NCI-H510A treated with DMSO at 0.1 percent for 48 hours (cell line): ENCODE results near the gene ANTXR2.
"Not testable (repeated sequence)": the region's sequence is repeated elsewhere in the genome, so short reads cannot be mapped to it uniquely, and the experiment has no call there.

Experiments
- DNase-seq: peaks from one replicate; lab custom pipeline; 2025; lab: John Stamatoyannopoulos, UW

Gene ANTXR2

DNA sequence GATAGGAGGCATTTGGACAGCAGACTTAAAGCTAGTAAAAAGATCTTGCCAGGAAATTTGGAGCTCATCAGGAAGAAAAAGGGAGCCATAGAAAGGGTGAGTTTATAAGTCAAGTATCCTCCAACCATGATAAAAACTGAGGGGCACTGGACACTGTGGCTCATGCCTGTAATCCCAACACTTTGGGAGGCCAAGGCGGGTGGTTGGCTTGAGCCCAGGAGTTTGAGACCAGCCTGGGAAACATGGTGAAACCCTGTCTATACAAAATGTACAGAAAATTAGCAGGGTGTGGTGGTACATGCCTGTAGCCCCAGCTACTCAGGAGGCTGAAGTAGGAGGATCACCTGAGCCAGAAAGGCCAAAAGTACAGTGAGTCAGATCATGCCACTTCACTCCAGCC, 48.7 kb downstream of the ANTXR2 start:
- no peak for DNase-seq

DNA sequence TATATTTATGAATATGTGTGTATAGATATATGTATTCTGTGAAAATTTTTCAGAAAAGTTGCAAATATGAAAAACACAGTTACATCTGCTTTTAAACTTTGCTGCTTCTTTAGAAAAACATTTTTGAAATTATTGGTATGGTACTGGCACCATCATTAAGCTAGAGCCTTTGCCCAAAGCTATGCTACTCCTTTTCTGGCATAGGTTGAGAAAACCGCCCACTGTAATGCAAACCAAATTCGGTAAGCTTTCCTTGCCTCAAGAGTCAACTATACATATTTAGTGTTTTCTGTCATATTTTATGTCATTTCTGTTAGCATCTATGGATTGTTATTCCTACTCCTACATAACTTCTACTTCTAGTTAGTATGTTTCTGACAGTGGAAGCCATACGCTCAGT, 50.7 kb downstream of the ANTXR2 start:
- DNase-seq, result no peak

DNA sequence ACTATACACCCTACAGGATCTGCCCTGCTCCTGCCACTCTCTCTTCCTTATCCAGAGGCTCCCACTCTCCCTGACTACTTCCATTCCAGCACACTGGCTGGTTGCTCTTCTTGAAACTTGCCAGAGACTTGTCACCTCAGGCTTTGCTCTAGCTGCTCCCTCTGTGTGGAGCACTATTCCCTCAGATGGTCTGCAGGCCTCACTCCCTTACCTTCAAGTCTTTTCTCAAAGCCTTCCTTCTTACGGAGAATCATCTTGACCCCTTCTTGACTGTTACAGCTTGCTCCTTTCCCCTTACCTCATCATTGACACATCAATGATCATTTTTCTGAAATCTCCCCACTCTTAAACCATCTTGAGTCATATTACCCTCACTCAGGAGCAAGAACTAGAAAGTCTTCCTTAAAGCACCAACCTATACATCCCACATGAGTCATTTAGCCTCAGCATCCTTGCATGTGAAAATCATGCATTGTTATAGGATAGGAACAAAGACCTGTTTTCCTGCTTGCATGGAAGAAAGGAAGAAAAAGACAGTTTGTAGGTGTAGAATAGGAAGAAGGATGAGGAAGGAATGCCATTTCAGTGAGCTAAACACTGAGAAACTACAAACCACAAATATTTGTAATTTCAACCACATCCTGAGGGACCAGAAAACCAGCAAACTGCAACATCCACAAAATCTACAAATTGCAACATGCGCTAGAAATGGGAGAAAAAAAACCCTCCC, 55.7 kb downstream of the ANTXR2 start:
- no peak for DNase-seq

DNA sequence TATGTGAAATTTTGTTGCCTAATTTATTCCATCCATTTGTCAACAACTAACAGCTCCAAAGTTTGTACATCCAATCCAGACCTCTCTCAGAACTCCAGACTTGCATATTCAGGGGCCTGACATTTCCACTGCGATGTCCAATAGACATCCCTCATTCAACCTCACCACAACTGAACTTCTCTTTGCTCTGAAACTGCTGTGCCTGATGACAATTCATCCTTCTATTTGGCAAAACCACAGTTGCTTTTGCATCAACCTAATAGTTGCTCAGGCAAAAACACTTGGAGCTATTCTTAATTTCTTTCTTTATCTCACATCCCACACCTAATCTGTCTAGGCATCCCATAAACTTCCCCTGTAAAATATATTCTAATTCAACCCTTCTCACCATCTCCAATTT, 56.5 kb downstream of the ANTXR2 start:
- DNase-seq, result no peak

DNA sequence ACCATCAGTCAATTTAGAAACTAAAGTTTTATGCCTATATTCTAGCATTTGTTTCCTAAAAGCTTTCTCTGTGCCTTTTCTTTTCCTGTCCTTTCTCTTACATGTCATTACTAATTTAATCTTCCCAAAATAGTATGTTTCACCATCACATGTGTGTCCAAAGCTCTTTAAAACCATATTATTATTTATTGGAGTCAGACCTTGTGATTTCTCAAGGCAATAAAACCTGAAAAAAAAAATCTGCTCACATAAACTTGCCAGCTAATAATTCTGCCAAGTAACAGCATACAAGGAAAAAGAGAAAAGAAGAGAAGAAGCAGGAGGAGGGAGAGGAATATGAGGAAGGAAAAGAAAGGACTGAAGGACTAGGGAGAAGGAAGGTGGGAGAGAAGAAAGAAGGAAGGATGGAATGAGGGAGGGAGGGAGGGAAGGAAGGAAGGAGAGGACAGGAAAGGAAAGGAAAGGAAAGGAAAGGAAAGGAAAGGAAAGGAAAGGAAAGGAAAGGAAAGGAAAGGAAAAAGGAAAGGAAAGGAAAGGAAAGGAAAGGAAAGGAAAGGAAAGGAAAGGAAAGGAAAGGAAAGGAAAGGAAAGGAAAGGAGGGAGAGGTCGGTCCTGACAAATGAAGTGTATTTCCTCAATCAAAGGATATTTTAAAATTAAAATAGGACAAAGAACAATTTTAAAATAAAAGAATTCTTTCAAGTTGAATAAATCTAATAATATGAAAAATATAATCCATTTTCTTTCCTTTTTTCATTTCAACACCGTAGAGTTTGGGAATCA, 57.4 kb downstream of the ANTXR2 start:
- no peak for DNase-seq

DNA sequence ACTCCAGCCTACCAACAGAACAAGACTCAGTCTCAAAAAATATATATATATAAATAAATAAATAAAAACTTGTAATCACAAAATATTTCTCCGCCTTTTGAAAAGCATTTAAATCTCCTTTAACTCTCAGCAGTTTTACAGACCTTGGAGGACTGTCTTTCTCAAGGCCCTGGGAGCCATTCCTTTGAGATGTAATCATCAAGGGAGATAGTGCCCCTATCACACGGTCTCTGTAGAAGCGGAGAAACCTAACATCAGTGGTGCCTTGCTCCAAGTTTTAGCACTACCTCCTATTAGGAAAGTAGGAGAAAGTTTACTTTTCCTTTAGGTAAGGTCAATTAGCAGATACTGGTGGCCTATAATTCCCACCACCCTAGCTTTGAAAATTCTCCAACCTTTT, 58.5 kb downstream of the ANTXR2 start:
- no peak for DNase-seq

DNA sequence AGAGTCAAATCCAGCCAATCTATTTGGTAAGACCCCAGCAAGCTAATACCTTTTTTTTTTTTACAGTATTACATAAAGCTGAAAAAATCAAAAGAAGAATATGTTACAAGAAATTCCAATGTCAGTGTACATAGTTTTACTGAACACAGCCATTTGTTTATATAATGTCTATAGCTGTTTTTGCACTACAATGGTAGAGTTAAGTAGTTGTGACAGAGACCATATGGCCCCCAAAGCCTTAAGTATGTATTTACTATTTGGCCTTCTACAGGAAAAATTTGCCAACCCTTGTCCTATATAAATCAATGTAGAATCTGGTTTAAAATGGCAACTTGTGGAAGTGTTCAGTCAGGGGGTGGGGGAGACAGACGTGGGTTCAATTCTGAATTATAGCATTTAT, 60.7 kb downstream of the ANTXR2 start:
- DNase-seq, result no peak

DNA sequence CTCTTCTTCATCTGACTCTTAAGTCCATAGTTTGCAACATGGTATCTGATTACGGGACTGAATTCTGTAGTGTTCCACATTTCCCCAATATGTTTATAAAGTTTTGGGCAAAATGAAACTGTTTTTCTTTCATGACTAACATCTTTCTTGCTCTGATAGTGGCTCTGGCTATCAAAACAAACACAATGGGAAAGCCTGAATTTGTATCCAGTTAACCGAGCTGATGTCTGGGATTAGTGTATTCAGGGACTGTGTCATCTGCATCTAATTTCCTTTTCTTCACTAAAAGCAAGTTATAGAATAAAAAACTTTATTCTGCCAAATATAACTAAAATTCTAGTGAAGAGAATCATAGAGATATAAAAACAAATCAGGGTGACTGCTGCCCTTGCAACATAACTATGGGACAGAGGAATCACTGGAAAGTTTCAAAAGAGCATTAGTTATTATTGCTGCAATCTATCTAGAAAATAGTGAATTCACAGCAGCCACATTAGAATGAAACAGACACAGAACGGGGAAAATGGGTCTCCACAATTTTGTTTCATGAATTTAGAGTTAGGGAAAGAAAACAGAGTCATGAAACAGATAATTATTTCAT, 61.3 kb downstream of the ANTXR2 start:
- no peak for DNase-seq

DNA sequence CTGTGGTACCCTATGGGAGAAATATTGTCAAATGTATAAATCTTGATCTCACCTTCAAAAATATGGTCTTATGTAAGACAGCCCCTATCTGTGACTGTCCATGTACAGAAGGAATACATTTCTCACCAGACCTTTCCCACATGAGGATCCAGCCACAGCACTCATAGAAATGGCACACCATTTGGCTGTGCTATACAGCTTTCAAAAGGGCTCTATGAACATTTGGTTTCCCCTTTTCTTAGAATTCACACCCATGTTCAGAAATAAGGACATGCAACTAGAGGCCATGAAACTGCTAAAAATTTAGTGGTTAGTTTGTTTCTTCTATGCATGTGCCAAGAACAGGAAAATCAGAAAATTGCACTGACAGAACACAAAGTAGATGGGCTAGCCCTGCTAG, 62.7 kb downstream of the ANTXR2 start:
- no peak for DNase-seq

DNA sequence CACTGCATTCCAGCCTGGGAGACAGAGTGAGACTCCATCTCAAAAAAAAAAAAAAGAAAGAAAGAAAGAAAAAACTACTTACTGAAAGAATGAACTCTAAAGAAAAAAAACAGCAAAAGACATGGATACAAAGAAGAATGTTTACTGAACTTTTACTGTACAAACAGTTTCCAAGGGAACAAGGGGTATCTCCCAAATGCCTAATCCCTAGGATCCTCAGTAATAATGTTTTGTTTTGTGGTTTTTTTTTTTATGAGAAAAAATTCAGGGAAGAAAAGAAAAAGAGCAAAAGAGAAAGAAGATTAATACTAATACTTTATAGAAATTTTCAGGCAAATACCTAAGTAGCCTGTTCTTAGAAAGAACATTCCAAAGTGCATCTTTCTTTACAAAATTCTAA, 63.2 kb downstream of the ANTXR2 start:
- DNase-seq, result no peak

DNA sequence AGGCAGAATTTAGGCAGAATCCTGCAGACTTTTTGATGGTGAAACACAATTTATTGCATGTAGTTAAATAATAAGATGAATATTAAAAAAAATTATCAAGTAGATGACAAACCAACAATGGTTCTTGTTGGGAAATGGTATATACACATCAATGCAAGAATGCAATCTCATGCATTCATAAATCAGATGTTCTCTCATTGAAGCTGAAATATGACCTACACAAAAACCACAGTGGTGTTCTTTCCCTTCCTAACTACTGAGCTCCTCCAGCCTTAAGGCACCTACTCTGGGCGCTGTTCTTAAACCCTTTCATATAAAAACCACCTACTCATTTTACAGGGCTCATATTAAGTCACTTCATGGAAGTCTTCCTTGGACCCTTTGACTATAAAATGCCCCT, 64.1 kb downstream of the ANTXR2 start:
- no peak for DNase-seq

DNA sequence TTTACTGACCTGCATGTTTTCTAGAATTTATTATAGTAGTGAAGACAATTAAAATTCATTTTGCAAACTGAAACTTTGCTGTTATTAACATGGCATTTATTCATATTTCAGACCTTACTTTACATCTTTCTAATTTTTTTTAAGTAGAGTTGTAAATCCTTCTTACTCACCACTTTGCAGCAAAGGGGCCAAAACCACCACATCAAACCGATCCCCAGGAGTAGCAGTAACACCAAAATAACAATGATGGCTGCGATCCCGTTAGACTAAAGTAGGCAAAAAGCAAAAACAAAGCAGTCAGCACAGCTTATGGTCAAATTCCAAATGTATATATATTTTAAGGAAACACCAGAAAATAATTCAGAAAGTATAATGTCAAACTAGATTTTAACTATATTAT, 64.7 kb downstream of the ANTXR2 start:
- no peak for DNase-seq

DNA sequence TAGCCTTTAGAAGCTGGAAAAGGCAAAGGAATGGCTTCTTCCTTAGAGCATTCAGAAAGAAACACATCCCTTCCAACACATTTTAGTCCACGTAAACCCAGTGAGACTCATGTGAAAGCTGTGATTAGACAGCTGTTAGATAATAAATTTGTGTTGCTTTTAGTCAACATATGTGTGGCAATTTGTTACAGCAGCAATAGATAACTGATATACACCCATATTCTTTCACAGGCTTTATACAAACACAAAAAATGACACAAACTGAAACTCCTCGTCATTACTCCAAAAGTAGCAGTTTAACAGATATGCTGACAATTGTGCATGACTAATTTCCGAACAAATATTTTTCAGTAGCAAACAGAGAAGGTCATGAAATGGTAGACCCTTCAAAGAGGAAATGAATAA, 65.3 kb downstream of the ANTXR2 start:
- DNase-seq, result no peak

DNA sequence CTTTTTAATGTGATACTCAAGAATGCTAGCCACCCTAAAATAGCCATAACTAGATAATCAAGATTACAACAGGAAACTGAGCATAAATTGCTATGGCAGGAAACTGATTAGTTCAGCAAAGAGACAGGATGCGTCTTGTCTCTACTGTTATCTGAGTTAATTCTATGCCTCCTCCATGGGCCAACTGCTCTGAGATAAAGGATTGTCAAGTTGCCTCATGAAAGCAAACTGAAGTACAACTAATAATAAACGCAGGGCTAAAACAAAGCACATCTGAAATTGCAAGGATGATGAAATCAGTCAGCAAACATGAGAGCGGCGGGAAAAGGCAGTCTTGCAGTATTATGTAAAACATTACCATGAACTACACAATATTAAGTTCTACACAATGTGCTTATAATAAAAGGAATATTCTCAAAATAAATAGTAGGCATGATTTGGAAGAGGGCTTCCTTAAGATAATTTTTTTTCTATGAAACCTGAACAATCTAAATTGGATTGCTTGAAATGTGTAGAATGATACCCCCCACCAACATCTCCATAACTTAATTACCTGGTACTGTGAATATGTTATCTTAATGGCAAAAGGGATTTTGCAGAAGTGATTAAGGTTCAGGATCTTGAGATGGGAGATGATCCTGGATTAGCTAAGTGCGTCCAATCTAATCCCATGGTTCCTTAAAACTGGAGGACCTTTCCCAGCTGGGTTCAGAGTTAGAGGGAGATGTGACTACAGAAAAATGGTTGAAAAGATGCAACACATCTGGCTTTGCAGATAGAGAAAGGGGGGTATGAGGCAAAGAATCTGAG, 65.9 kb downstream of the ANTXR2 start:
- no peak for DNase-seq

DNA sequence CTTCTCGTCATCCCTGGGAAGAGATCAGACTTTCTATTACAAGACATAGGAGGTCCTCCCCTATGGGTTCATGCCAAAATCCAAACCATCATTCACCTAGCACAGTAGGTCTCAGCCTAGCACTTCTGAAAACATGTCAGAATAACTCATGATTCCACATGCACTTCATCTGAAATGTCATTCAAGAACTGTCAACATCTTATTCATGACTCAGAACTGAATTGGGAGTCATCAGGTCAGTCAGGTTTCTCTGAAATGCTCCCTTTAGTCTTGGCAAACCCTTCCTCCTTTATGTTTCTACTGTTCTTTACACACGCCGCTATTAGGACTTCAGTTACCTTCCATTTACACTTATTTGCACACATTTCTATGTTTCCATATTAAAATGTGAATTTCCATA, 67.2 kb downstream of the ANTXR2 start:
- no peak for DNase-seq

DNA sequence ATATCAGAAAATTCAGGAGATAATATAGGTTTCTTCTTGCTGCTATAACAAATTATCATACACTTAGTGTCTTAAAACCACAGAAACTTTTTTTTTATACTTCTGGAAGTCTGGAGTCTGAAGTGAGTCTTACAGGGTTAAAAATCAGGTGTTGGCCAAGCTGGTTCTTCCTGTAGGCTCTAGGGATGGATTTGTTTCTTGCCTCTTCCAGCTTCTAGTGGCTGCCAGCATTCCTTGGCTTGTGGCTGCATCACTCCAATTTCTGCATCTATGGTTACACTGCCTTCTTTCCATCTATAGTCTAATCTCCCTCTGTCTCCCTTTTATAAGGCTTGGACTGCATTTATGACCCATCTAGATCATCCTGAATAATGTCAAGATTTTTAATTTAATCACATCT, 68.7 kb downstream of the ANTXR2 start:
- DNase-seq, result no peak

DNA sequence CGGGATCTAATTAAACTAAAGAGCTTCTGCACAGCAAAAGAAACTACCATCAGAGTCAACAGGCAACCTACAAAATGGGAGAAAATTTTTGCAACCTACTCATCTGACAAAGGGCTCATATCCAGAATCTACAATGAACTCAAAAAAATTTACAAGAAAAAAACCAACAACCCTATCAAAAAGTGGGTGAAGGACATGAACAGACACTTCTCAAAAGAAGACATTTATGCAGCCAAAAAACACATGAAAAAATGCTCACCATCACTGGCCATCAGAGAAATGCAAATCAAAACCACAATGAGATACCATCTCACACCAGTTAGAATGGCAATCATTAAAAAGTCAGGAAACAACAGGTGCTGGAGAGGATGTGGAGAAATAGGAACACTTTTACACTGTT, 70.5 kb downstream of the ANTXR2 start:
- not testable (repeated sequence) for DNase-seq

DNA sequence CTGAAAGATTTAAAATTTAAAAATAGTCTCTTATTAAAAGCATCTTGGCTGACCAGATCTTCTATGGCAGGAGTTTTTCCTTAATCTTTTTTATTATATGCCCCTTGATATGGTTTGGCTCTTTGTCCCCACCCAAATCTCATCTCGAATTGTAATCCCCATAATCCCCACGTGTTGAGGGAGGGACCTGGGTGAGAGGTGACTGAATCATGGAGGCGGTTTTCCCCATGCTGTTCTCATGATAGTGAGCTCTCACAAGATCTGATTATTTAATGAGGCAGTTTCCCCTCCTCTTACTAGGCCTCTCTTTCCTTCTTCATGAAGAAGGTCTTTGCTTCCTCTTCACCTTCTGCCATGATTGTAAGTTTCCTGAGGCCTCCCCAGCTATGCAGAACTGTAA, 74.0 kb downstream of the ANTXR2 start:
- DNase-seq, result not testable (repeated sequence)

DNA sequence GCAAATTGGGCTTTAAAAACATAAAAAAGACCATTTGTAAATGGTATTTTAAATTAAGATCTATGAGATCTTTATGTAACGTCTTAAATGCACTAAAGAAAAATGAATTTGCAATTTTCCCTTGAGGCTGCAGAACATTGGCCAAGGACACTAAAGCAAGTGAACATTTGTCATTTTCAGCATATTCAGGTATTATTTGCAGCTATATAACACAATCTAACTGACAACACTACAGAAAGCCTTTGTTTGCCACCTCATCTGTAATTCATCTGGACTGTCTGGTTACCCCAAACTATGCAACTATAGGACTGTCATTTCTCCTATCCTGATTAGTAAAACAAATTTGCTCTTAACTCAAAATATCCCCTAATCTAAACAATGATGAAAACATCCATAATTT, 74.8 kb downstream of the ANTXR2 start:
- DNase-seq, result no peak

DNA sequence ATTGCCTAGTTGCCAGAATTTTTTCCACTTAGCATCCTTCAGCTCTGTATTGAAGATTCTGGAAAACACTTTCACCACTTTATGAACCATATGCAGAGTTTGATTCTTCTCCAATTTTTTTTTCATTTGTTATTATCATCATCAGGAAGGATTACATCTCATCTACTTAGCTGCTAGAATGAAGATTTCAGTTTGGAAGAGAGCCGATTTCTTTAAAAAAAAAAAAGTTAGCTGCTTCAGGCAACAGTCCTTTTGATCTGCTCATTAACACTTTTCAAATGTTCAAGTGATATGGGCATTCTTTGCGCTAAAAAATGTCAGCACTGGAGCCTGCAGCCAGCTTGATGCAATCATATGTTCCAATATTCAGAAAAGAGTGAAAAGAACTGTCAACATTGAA, 76.2 kb downstream of the ANTXR2 start:
- DNase-seq, result no peak

DNA sequence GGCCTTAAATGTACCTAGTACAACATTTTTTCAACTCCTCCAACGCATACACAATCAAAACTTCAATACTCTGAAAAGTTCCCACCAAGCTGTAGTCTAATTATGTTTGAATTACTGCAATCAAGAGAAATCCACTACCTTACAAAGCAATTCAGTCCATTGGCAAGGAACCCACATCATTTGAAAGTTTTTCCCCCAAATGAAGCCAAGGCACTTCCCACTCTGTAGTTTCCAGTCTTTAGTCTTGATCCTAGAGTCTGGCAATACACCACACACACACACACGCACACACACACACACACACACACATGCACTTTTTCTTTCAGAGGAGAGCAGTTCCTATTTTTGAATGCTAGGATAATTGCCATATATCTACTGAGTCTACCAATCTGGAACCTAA, 79.6 kb downstream of the ANTXR2 start:
- no peak for DNase-seq

DNA sequence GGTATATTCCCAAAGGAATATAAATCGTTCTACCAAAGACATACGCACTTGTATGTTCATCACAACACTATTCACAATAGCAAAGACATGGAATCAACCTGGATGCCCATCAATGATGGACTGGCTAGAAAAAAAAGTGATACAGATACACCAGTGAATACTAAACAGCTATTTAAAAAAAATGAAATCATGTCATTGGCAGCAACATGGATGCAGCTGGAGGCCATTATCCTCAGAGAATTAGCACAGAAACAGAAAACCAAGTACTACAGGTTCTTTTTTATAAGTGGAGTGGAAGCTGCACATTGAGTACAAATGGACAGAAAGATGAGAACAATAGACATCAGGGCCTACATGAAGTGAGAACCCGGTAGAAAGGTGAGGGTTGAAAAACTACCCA, 81.4 kb downstream of the ANTXR2 start:
- DNase-seq, result no peak

DNA sequence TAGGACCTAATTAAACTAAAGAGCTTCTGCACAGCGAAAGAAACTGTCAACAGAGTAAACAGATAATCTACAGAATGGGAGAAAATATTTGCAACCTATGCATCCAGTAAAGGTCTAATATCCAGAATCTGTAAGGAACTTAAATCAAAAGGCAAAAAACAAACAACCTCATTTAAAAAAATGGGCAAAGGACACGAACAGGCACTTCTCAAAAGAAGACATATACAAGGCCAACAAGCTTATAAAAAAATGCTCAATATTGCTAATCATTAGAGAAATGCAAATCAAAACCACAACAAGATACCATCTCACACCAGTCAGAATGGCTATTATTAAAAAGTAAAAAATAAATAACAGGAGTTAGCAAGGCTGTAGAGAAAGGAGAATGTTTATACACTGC, 81.9 kb downstream of the ANTXR2 start:
- DNase-seq, result not testable (repeated sequence)
